Glomerular endothelial cell (primary cell): ENCODE data around the gene MPV17. TPM values are rescaled to one million over a fixed set of nuclear protein-coding genes. Genes with fewer than 3 reads are reported as not detected.
"Not testable (repeated sequence)": the region's sequence is repeated elsewhere in the genome, so short reads cannot be mapped to it uniquely, and the experiment has no call there.

Source experiments
- DNase-seq: peaks from one replicate; pipeline ENCODE4 v3.0.0-alpha.2; 2011; ENCODE audit warnings: low read depth, low spot score; ENCODE audit errors: extremely low read depth
- total RNA-seq: library from RNA; depleted of rRNA; stranded (reverse); fragments of >200 nt; gene quantifications from 2 replicates; pipeline ENCODE4 v1.2.3, GENCODE V29; 2015

The MPV17 gene
- total RNA-seq, 1 donor from 2014 or later, result 103 TPM

DNA sequence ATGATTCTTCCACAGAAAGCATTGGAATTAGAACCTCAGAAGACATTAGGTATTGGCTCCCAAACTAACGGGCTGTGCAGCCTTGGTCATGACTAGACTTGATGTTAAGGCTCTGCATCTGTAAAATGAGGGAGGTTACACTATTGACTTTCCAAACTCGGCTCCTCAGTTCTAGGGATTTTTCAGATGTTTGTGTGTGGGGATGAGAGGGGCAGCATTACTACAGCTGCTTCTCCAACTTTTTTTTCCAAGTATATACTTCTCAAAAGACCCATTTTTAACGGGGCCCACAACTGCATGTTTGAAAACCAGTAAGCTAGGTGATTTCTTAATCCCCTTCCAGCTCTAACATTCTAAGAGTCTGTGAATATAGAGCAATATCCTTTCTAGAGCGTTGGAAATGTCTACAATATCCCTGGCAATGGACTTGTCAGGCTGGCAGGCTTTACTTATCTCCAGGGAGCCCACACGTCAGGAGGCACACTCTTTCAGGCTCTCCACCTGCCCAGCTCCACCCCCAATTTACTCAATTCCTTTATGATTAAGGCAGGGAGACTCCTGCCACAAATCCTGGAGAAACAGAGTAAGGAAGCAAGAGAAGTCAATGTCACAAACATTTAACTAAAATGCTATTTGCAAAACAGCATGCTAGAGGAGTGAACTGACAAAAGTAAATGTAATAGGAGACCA lies 844 bp upstream of the MPV17 start:
- DNase-seq, result no peak

GRCh38 chr2:27322301-27322765 lies 564 bp downstream of the MPV17 start:
- no peak for DNase-seq

DNA sequence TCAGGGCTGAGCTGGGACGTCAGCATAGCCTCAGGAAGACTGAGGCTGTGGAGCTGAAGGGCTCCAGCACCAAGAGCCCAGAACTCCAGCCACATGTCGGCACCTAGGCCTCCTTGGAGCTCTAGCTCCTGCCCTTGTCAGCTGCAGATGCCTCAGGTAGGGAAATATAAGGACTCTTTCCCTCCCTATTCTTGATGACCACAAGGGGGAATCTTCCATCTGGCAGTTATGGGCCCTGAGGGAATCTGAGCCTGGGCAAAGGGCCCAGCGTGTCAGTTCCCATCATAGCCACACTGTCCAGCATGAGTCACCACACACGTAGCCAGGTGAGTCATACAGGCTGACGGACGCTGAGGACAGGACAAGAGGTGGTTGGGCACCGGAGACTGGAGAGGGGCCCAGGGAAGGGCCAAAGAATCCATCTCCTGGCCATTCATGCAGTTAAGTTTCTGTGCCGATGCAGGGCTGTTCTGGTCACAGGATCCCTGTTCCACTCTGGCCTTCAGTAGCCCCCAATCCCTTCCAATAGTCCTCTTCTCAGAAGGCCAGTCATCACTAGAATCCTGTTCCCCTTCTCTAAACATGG lies 1.8 kb downstream of the MPV17 start:
- DNase-seq, result peak; percentile 84

DNA sequence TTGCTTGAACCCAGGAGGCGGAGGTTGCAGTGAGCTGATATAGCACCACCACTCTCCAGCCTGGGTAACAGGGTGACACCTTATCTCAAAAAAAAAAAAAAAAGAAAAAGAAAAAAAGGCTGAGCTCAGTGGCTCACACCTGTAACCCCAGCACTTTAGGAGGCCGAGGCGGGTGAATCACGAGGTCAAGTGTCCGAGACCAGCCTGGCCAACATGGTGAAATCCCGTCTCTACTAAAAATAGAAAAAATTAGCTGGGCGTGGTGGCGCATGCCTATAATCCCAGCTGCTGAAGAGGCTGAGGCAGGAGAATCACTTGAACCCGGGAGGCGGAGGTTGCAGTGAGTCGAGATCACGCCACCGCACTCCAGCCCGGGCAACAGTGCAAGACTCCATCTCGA lies 3.1 kb downstream of the MPV17 start:
- not testable (repeated sequence) for DNase-seq

- no peak for DNase-seq
Measured at GRCh38 chr2:27316655-27317412, 6.1 kb downstream of the MPV17 start.

DNA sequence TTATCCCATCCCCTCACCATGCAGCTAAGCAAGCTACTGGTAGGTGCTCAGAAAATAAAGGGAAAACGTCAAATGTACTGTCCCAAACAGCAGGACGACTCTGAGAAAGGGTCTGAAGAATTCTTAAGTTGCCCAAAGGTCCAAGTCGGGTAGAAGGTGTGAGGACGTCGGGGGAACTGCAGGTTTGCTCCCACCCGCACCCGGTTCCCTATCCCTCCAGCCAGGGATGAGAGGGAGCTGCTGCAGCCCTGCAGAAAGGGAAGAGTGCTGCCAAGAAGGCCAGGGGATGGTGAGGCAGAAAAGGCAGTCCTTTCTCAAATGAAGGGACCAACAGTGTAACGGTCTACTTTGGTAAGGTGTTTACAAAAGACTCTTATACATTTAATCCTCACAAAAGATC lies 7.8 kb downstream of the MPV17 start:
- DNase-seq, result no peak

DNA sequence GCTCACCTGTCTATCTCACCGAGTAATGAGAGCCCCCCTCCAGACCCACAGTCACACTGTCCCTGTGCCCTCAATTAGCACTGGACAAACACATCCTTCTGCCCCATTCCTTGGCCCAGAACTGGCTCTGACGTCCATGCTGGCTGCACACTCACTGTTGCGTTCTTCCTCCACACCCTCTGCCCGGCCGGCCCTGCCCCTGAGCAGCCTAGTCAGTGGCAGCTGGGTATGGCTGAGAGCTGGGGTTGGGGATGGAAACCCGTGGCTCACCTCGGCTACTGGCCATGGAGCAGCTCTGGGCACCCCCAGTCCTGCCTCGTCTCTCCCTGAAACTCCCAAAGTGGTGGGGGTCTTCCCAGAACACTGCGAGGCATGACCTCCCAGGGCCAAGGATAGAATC lies 8.2 kb downstream of the MPV17 start:
- DNase-seq, result no peak

GRCh38 chr2:27313882-27314645 lies 8.8 kb downstream of the MPV17 start:
- no peak for DNase-seq

DNA sequence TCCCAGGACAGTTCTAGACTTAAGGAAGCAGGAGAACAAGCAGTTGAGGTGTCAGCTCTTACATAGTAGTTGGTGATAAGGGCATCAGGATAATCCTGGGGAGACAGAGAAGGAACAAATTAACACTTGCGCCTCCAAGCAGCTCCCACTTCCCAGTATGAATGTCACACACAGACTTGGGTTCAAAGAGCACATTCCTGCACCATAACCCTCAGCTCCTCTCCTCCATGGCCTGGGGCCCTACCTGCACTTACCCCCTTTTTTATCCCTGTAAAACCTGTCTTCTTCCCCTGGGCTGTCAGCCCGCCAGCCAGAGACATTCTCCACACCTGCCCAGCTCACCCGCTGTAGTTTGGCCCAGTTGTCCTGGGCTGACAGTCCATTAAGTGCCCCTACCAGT lies 10.7 kb downstream of the MPV17 start:
- DNase-seq, result no peak

- DNase-seq, result no peak
Measured at GRCh38 chr2:27309651-27310050, 13.2 kb downstream of the MPV17 start.

- no peak for DNase-seq
Measured at GRCh38 chr2:27308359-27308881, 14.5 kb downstream of the MPV17 start, which contains the start of gene UCN. UCN (minus strand) TSS chr2:27308445; CDS start chr2:27307895, 550 bp downstream.

DNA sequence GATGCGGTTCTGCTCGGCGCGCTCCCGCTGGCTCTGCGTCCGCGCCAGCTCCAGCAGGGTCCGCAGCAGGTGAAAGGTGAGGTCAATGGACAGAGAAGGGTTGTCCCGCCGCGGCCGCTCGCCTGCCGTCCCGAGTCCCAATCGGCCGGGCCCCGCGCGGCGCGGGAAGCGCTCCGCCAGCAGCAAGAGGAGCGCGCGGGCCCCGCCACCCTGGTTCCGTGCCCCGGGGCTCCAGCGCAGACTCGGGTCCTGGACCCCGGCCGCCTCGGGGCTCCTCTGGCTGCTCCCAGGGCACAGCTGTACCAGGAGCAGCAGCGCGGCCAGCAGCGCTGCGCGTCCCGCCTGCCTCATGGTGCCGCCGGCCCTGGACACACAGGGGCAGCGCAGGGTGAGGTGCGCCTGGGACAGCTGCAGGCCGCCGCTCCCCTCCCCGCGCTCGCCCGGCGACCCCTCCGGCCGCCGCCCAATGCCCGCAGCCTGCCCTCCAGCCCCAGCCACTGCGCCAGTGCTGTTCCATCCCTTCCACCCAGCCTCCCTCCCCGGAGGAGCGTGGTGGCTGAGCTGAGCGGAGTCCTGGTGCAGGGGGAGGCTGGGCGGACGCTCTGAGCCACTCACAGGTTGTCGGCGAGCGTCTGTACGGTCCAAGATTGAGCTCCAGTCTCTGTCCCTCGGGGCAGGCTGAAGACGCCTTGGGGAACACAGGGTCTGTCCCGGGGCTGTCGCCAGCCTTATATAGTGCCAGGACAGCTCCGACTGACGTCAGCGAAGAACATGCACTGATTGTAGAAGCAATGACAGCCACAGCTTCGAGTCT lies 15.1 kb downstream of the MPV17 start:
- DNase-seq, result no peak

DNA sequence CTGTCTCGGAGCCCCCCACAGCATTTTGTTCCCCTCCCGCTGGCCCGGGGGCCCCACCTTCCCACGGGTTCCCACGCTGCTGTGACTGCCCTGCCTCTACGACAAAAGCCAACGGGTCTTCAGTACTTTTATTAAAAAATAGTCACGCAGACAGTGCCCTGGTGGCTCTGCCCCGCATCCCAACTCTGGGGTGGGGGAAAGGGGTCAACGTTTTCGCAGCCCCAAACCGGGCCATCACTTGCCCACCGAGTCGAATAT lies 15.7 kb downstream of the MPV17 start:
- no peak for DNase-seq

DNA sequence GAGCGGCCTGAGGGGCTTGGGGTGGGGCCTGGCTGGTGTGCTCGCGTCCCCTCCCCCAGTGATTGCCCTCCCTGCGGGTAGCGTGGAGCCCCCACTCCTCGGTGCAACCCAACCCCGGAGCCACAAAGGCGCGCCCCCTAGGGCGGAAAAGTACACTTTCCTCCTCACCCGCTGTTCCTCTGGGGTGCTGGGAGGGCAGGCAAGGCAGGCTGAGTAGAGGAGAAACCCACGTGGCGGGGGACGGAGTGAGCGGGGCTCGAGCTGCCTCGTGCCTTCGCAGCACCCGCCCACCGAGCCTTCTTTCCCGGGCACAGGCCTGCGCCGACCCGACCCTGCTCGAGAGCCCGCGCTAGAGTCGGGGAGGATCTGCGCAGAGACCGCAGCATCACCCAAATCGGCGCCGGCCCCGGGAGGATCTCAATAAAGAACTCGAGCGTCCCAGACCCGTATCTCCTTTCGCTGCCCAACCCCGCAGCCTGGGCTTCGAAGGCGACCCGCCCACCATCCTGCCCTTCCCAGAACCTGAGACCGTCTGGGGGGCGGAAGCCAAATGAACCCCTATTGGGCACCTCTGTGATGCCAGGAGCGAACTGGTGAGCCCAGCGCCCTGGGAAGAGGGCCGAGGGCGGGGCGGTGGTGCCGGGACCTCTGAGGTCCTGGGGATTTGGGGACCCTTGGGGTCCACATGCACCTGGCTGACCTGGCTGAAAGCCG lies 16.2 kb downstream of the MPV17 start:
- DNase-seq, result no peak

GRCh38 chr2:27306136-27306535 lies 16.8 kb downstream of the MPV17 start:
- DNase-seq, result no peak

DNA sequence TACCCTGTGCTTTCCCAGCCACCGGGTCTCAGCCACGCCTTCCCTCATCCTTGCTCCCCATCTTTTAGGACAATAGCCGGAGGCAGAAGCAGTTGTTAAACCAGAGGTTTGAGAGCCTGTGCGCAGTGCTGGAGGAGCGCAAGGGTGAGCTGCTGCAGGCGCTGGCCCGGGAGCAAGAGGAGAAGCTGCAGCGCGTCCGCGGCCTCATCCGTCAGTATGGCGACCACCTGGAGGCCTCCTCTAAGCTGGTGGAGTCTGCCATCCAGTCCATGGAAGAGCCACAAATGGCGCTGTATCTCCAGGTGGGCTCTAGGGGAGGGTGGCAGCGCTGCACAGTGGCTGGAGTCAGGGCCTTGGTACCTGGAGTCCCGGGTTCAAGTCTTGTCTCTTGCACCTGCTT lies 17.4 kb downstream of the MPV17 start:
- no peak for DNase-seq

DNA sequence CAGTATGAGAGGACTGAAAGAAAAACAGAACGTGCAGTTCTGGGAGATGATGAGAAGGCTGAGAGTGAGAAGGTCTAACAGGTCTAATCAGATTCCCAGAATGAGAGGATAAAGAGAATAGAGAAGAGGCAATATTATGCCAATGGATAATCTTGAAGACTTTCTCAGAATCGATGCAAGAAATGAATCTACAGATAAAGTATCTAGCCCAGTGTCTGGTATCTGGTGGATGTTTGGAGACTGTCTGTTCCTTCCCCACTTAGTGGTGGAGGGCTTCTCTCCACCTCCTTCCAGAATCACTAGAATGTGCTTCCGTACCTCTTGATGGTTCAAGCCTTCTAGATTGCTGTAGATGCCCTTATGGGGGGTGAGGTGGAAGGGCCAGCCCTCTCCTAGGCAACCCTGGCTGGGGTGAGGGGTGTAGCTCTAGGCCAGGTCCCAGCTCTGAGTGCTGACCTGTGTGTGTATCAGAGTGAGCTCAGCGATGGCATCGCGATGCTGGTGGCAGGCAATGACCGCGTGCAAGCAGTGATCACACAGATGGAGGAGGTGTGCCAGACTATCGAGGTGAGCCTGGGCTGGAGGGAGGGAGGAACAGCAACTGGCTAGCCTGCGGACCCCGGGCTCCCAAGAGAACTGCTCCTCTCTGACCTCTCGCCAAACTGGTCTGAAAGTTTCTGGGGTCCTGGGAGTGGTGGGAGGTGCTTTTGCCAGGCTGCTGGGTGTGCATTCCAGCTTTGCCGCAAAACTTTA lies 18.2 kb downstream of the MPV17 start:
- DNase-seq, result no peak

GRCh38 chr2:27303093-27304025 lies 19.5 kb downstream of the MPV17 start:
- DNase-seq, result no peak
